WTC11 (cell line): ENCODE results near the gene CCR8. TPM values are rescaled to one million over a fixed set of nuclear protein-coding genes. Genes with fewer than 3 reads are reported as not detected.

Experiments
- ATAC-seq: fragments of 200-7000 bp; cut with Tn5 transposase; 2 replicates; pipeline ENCODE4 v1.10.0; 2021; ENCODE audit warnings: mild to moderate bottlenecking, moderate library complexity
- CTCF ChIA-PET: fragments of 300-600 bp; sonication (Branson Sonifier 250); formaldehyde crosslinking; loops from one replicate; lab custom pipeline; 2021; ENCODE audit warnings: antibody characterized with exemption; lab: Charles Lee
- POLR2A ChIA-PET: fragments of 350-600 bp; sonication (Branson Sonifier 250); formaldehyde crosslinking; loops from one replicate; lab custom pipeline; 2021; ENCODE audit warnings: antibody characterized with exemption; lab: Charles Lee
- DNase-seq: peaks from one replicate; pipeline ENCODE4 v3.0.0; 2021; ENCODE audit warnings: low spot score
- H3K27ac Mint-ChIP-seq: 2 replicates; pipeline ENCODE4 v1.8.0; 2021; ENCODE audit warnings: mixed read lengths
- H3K27me3 Mint-ChIP-seq: 2 replicates; pipeline ENCODE4 v1.8.0; 2021; ENCODE audit warnings: low read depth, mild to moderate bottlenecking, moderate library complexity, mixed read lengths
- H3K36me3 Mint-ChIP-seq: 2 replicates; pipeline ENCODE4 v1.8.0; 2021; ENCODE audit warnings: mixed read lengths
- H3K4me1 Mint-ChIP-seq: 2 replicates; pipeline ENCODE4 v1.8.0; 2022; ENCODE audit warnings: mixed read lengths
- H3K4me3 Mint-ChIP-seq: 2 replicates; pipeline ENCODE4 v1.8.0; 2021; ENCODE audit warnings: mild to moderate bottlenecking, moderate library complexity, mixed read lengths
- H3K9me3 Mint-ChIP-seq: 2 replicates; pipeline ENCODE4 v1.8.0; 2021; ENCODE audit warnings: mixed read lengths
- ARID4B ChIP-seq: sonication (generic); formaldehyde crosslinking; IDR thresholded peaks from 2 replicates; pipeline ENCODE4 v1.8.0; 2023; ENCODE audit warnings: missing genetic modification reagents, mild to moderate bottlenecking, borderline replicate concordance
- ATF3 ChIP-seq: sonication (generic); formaldehyde crosslinking; conservative IDR thresholded peaks from 2 replicates; pipeline ENCODE4 v1.8.1; 2022; ENCODE audit warnings: mild to moderate bottlenecking, missing genetic modification reagents
- CBFB ChIP-seq: sonication (generic); formaldehyde crosslinking; IDR thresholded peaks from 2 replicates; pipeline ENCODE4 v1.8.1; 2022; ENCODE audit warnings: mild to moderate bottlenecking, low read depth, missing genetic modification reagents
- CREM ChIP-seq: sonication (generic); formaldehyde crosslinking; IDR thresholded peaks from 2 replicates; pipeline ENCODE4 v1.8.1; 2022; ENCODE audit warnings: mild to moderate bottlenecking, missing genetic modification reagents, moderate library complexity
- ELF4 ChIP-seq: sonication (generic); formaldehyde crosslinking; IDR thresholded peaks from 2 replicates; pipeline ENCODE4 v1.8.1; 2022; ENCODE audit warnings: low read depth, mild to moderate bottlenecking, moderate library complexity, missing genetic modification reagents
- ERG ChIP-seq: fragments of 250-450 bp; sonication (Bioruptor Pico); IDR thresholded peaks from 2 replicates; pipeline ENCODE4 v1.8.0; 2021; ENCODE audit warnings: mild to moderate bottlenecking
- MAX ChIP-seq: sonication (generic); formaldehyde crosslinking; IDR thresholded peaks from 2 replicates; pipeline ENCODE4 v1.8.0; 2022; ENCODE audit warnings: mild to moderate bottlenecking, missing genetic modification reagents
- MXD4 ChIP-seq: fragments of 250-450 bp; sonication (Bioruptor Pico); IDR thresholded peaks from 2 replicates; pipeline ENCODE4 v1.8.0; 2021; ENCODE audit warnings: mild to moderate bottlenecking, moderate library complexity, borderline replicate concordance
- SMAD3 ChIP-seq: sonication (generic); formaldehyde crosslinking; IDR thresholded peaks from 2 replicates; pipeline ENCODE4 v1.8.0; 2022; ENCODE audit warnings: missing genetic modification reagents, mild to moderate bottlenecking, borderline replicate concordance
- STAT6 ChIP-seq: sonication (generic); formaldehyde crosslinking; conservative IDR thresholded peaks from 2 replicates; pipeline ENCODE4 v1.8.1; 2023; ENCODE audit warnings: mild to moderate bottlenecking, low read depth, missing genetic modification reagents, moderate library complexity
- TEAD4 ChIP-seq: sonication (generic); formaldehyde crosslinking; IDR thresholded peaks from 2 replicates; pipeline ENCODE4 v1.8.0; 2022; ENCODE audit warnings: mild to moderate bottlenecking, missing genetic modification reagents
- total RNA-seq: library from RNA; stranded (reverse); gene quantifications from 3 replicates; pipeline ENCODE4 v1.2.3, GENCODE V29; 2021

CCR8 gene
- total RNA-seq, 1 experiment from 2014 or later, result 0.33 TPM

GRCh38 chr3:39279745-39280517 is 49.6 kb upstream of the CCR8 start, which contains the start of gene CX3CR1:
TSS of gene CX3CR1 (minus strand) at chr3:39280036. CDS start at chr3:39266509, 13,527 bp downstream.
- POLR2A ChIA-PET, result no interaction called here
- H3K27ac Mint-ChIP-seq, result no peak within 1 kb of the TSS

GRCh38 chr3:39280571-39280970 is 48.9 kb upstream of the CCR8 start:
- no peak overlapping the region for H3K27ac Mint-ChIP-seq
- H3K4me3 Mint-ChIP-seq, result no peak overlapping the region
- no peaks in the 10 kb centered on the region for H3K36me3 Mint-ChIP-seq
- no peaks in the 10 kb centered on the region for H3K9me3 Mint-ChIP-seq
- POLR2A ChIA-PET, result no interaction called here
- no peak for TF ChIP-seq ERG (CRISPR knock-in tag)
- no peaks in the 10 kb centered on the region for H3K27me3 Mint-ChIP-seq
- CTCF ChIA-PET, result interaction anchor here (0.8 to 13.5 kb wide), 7 partner anchors 10 to 179 kb away, joined by 3 to 213 read pairs (median 6); no protein-coding TSS in a partner anchor
- peaks cover 5% of the 10 kb centered on the region for H3K4me1 Mint-ChIP-seq
- DNase-seq, result no peak
- no peak for ATAC-seq

More at GRCh38 chr3:39279745-39280517, 49.6 kb upstream of the CCR8 start, which contains the start of gene CX3CR1:
- CTCF ChIA-PET, result interaction anchor here (0.8 to 13.5 kb wide), 7 partner anchors 10 to 179 kb away, joined by 3 to 213 read pairs (median 6); no protein-coding TSS in a partner anchor
- H3K9me3 Mint-ChIP-seq, result no peaks in the 10 kb centered on the region
- DNase-seq, result no peak
- H3K4me1 Mint-ChIP-seq, result peaks cover 5% of the 10 kb centered on the region
- ATAC-seq, result no peak
- no peak within 1 kb of the TSS for H3K4me3 Mint-ChIP-seq
- H3K27me3 Mint-ChIP-seq, result no peaks in the 10 kb centered on the region
- TF ChIP-seq ATF3 (no peak), ELF4 (no peak), MXD4 (CRISPR knock-in tag) (no peak), CREM (CRISPR knock-in tag) (no peak), MAX (CRISPR knock-in tag) (no peak)
- no peaks in the 10 kb centered on the region for H3K36me3 Mint-ChIP-seq

GRCh38 chr3:39281533-39281932 is 48.0 kb upstream of the CCR8 start:
- Mint-ChIP-seq H3K27me3 (no peaks in the 10 kb centered on the region), H3K4me3 (no peak overlapping the region), H3K9me3 (no peaks in the 10 kb centered on the region), H3K36me3 (no peaks in the 10 kb centered on the region), H3K4me1 (peaks cover 5% of the 10 kb centered on the region), H3K27ac (no peak overlapping the region)
- TF ChIP-seq ARID4B (no peak), TEAD4 (CRISPR knock-in tag) (no peak), MXD4 (CRISPR knock-in tag) (no peak), STAT6 (CRISPR knock-in tag) (no peak), ELF4 (no peak), CBFB (no peak), SMAD3 (CRISPR knock-in tag) (no peak), CREM (CRISPR knock-in tag) (no peak)
- DNase-seq (no peak), ATAC-seq (no peak)
- ChIA-PET POLR2A (no interaction called here), CTCF (interaction anchor here (0.8 kb wide), 2 partner anchors 8 to 10 kb away, joined by 3 to 5 read pairs; no protein-coding TSS in a partner anchor)
